Panc1 (cell line): Measurements from ENCODE around the gene ZNF823. TPM values are rescaled to one million over a fixed set of nuclear protein-coding genes. Genes with fewer than 3 reads are reported as not detected.

ENCODE experiments used
- ATAC-seq: fragments of 200-7000 bp; cut with Tn5 transposase; 2 replicates; pipeline ENCODE4 v1.9.1; 2020; ENCODE audit warnings: mild to moderate bottlenecking, moderate library complexity
- BruUV-seq: library from RNA; stranded (reverse); fragments of 400-500 nt; replicated peaks from 2 replicates; lab custom pipeline; 2021; lab: Mats Ljungman, UMichigan
- CTCF ChIA-PET: fragments of 300-600 bp; sonication (Branson Sonifier 250); formaldehyde crosslinking; loops from one replicate; lab custom pipeline; 2022; ENCODE audit warnings: antibody characterized with exemption; lab: Charles Lee
- POLR2A ChIA-PET: fragments of 300-600 bp; sonication (Branson Sonifier 250); formaldehyde crosslinking; loops from one replicate; lab custom pipeline; 2022; ENCODE audit warnings: antibody characterized with exemption; lab: Charles Lee
- DNase-seq: peaks from one replicate; pipeline ENCODE4 v3.0.0-alpha.2; 2010; ENCODE audit warnings: low read depth, low spot score
- H3K27ac ChIP-seq: 2 replicates; pipeline ENCODE4 v1.5.1; 2011; ENCODE audit warnings: mild to moderate bottlenecking, low read length, inconsistent platforms
- H3K27me3 ChIP-seq: fragments of 200-500 bp; sonication (Bioruptor generic); 2 replicates; pipeline ENCODE4 v1.6.0; 2014; ENCODE audit warnings: low read length, inconsistent platforms; ENCODE audit not compliant: control insufficient read depth, insufficient read depth
- H3K36me3 ChIP-seq: fragments of 200-500 bp; sonication (Bioruptor generic); 2 replicates; pipeline ENCODE4 v1.5.1; 2014; ENCODE audit warnings: inconsistent platforms, mild to moderate bottlenecking, low read length, moderate library complexity; ENCODE audit not compliant: control insufficient read depth, insufficient read depth
- H3K4me1 ChIP-seq: 2 replicates; pipeline ENCODE4 v1.5.1; 2011; ENCODE audit warnings: inconsistent platforms, mild to moderate bottlenecking, low read length, moderate library complexity; ENCODE audit not compliant: control insufficient read depth, insufficient read depth
- H3K4me3 ChIP-seq, 2 experiments: 2 replicates each; pipeline ENCODE4 v1.5.1; 2011 to 2012; ENCODE audit warnings: low read depth in 2 of 2, low read length in 2 of 2, mild to moderate bottlenecking in 2 of 2, inconsistent platforms in 1 of 2, moderate library complexity in 1 of 2
- H3K9me3 ChIP-seq: fragments of 200-500 bp; sonication (Bioruptor generic); 2 replicates; pipeline ENCODE4 v1.5.1; 2014; ENCODE audit warnings: low read depth, mild to moderate bottlenecking, inconsistent platforms, low read length, moderate library complexity; ENCODE audit not compliant: control insufficient read depth, insufficient read depth
- CTCF ChIP-seq: fragments of 450-650 bp; IDR thresholded peaks from 2 replicates; pipeline ENCODE4 v1.5.1; 2017; ENCODE audit warnings: mild to moderate bottlenecking
- POLR2AphosphoS5 ChIP-seq: IDR thresholded peaks from 2 replicates; pipeline ENCODE4 v1.6.1; 2012; ENCODE audit warnings: mild to moderate bottlenecking, low read depth, low read length, moderate library complexity
- REST ChIP-seq, 2 experiments: IDR thresholded peaks; 2 replicates each; pipeline ENCODE4 v1.6.1; 2011 to 2012; ENCODE audit warnings: low read depth in 2 of 2, control low read depth in 1 of 2, low read length in 1 of 2, mild to moderate bottlenecking in 1 of 2, moderate library complexity in 1 of 2; ENCODE audit not compliant: insufficient read depth in 1 of 2
- SIN3A ChIP-seq: IDR thresholded peaks from 2 replicates; pipeline ENCODE4 v1.6.1; 2012; ENCODE audit warnings: low read depth, mild to moderate bottlenecking, low read length, moderate library complexity, borderline replicate concordance; ENCODE audit not compliant: insufficient read depth
- TCF7L2 ChIP-seq: IDR thresholded peaks from 2 replicates; pipeline ENCODE4 v1.6.1; 2011; ENCODE audit warnings: mild to moderate bottlenecking, low read depth, low read length, inconsistent platforms
- in situ Hi-C: cut with HindIII; loops from 2 replicates; pipeline ENCODE4 v1.10.0; 2016; ENCODE audit warnings: low sequenced_read_pairs, low pct_unique_long_range_greater_than_20kb
- intact Hi-C: fragments of 100-400 bp; cut with micrococcal nuclease; formaldehyde crosslinking; loops from one replicate; pipeline ENCODE4 v1.10.0; 2022; ENCODE audit not compliant: unreplicated experiment
- total RNA-seq: library from RNA; stranded (reverse); gene quantifications from one replicate; pipeline ENCODE4 v1.2.1, GENCODE V29; 2021; ENCODE audit not compliant: unreplicated experiment

Gene ZNF823
- total RNA-seq, 1 experiment from 2014 or later: 5.0 TPM

DNA sequence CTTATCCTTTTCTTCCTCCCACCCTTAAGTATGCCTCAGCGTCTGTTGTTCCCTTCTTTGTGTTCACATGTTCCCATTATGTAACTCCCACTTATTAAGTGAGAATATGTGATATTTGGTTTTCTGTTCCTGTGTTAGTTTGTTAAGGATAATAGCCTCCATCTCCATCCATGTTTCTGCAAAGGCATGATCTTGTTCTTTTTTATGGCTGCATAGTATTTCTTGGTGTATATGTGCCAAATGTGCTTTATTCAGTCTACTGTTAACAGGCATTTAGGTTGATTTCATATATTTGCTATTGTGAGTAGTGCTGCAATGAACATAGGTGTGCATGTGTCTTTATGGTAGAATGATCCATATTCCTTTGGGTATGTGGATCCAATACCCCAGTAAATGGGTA, 24.9 kb upstream of the ZNF823 start:
- H3K27ac ChIP-seq: no peak overlapping the region
- H3K4me1 ChIP-seq: no peaks in the 10 kb centered on the region
- no peak overlapping the region for H3K4me3 ChIP-seq
- intact Hi-C loops (no loop called here), in situ Hi-C loops (no loop called here)
- ChIA-PET CTCF (no interaction called here), POLR2A (no interaction called here)
- H3K27me3 ChIP-seq: no peaks in the 10 kb centered on the region
- ATAC-seq (no peak), DNase-seq (no peak)
- no peak for TF ChIP-seq TCF7L2
- TF ChIP-seq CTCF: no peak
- no peak for TF ChIP-seq REST (IDR thresholded peaks at IDR 0.05; ENCODE audit: insufficient read depth in 1 of 2, low read depth in 2 of 2, low read length in 1 of 2)
- TF ChIP-seq SIN3A: no peak
- no peak for TF ChIP-seq POLR2AphosphoS5
- no TSS peak for BruUV-seq
- H3K9me3 ChIP-seq: no peaks in the 10 kb centered on the region
- H3K36me3 ChIP-seq: no peaks in the 10 kb centered on the region

GRCh38 chr19:11763117-11763516, 24.4 kb upstream of the ZNF823 start:
- no peak for ATAC-seq
- TF ChIP-seq REST (IDR thresholded peaks at IDR 0.05; ENCODE audit: insufficient read depth in 1 of 2, low read depth in 2 of 2, low read length in 1 of 2) (no peak), SIN3A (no peak), TCF7L2 (no peak), CTCF (no peak), POLR2AphosphoS5 (no peak)
- in situ Hi-C loops: no loop called here
- no peak for DNase-seq
- POLR2A ChIA-PET: no interaction called here
- CTCF ChIA-PET: interaction anchor here (0.5 kb wide), 1 partner anchor 380 kb away, joined by 6 read pairs; no protein-coding TSS in a partner anchor
- Histone ChIP-seq H3K27ac (no peak overlapping the region), H3K36me3 (no peaks in the 10 kb centered on the region), H3K27me3 (no peaks in the 10 kb centered on the region), H3K9me3 (no peaks in the 10 kb centered on the region), H3K4me3 (no peak overlapping the region), H3K4me1 (no peaks in the 10 kb centered on the region)
- no TSS peak for BruUV-seq
- intact Hi-C loops: no loop called here
